ENCODE results near the gene KLF12. TPM values are rescaled to one million over a fixed set of nuclear protein-coding genes. Genes with fewer than 3 reads are reported as not detected.

The KLF12 gene
- total RNA-seq, 1 experiment from 2014 or later, result 8.5 TPM

DNA sequence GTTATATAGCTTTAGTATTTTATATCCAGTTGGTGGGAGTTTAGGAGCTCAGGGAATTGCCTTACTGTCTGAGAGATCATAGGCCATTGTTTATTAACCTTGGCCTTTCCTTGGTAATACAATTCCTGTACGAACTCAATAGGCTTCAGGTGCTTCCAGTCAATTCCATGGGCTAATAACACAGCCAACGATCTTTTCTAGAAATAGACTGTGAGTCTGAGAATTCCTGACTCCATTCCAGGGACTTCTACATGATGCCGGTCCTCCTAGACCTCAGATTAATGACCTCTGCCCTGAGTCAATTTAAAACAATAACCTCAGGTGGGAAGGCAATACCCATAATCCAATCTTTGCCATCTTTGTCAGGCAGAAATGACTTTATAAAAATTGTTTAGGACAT lies 39.6 kb upstream of the KLF12 start:
- no peaks in the 10 kb centered on the region for H3K27me3 Mint-ChIP-seq (ENCODE audit: low read depth)
- DNase-seq (ENCODE audit: low spot score) (no peak), ATAC-seq (no peak)
- H3K4me3 Mint-ChIP-seq, result no peak overlapping the region
- H3K9me3 Mint-ChIP-seq, result no peaks in the 10 kb centered on the region
- H3K4me1 Mint-ChIP-seq, result peaks cover 12% of the 10 kb centered on the region
- CTCF ChIA-PET, result no interaction called here
- TF ChIP-seq ELF4 (CRISPR knock-in tag; IDR thresholded peaks at IDR 0.05; ENCODE audit: low read depth) (no peak), FOXK1 (CRISPR knock-in tag; IDR thresholded peaks at IDR 0.05) (no peak), ZNF416 (CRISPR knock-in tag; IDR thresholded peaks at IDR 0.05) (no peak), ZNF138 (CRISPR knock-in tag; conservative IDR thresholded peaks at IDR 0.05) (no peak), NR1H2 (CRISPR knock-in tag; IDR thresholded peaks at IDR 0.05) (no peak), TP53 (CRISPR knock-in tag; IDR thresholded peaks at IDR 0.05) (no peak)
- TF ChIP-seq, protein P1, sequence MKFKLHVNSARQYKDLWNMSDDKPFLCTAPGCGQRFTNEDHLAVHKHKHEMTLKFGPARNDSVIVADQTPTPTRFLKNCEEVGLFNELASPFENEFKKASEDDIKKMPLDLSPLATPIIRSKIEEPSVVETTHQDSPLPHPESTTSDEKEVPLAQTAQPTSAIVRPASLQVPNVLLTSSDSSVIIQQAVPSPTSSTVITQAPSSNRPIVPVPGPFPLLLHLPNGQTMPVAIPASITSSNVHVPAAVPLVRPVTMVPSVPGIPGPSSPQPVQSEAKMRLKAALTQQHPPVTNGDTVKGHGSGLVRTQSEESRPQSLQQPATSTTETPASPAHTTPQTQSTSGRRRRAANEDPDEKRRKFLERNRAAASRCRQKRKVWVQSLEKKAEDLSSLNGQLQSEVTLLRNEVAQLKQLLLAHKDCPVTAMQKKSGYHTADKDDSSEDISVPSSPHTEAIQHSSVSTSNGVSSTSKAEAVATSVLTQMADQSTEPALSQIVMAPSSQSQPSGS (CRISPR knock-in tag; IDR thresholded peaks at IDR 0.05; ENCODE audit: borderline replicate concordance, low read depth), result no peak
- TF ChIP-seq, protein P2, sequence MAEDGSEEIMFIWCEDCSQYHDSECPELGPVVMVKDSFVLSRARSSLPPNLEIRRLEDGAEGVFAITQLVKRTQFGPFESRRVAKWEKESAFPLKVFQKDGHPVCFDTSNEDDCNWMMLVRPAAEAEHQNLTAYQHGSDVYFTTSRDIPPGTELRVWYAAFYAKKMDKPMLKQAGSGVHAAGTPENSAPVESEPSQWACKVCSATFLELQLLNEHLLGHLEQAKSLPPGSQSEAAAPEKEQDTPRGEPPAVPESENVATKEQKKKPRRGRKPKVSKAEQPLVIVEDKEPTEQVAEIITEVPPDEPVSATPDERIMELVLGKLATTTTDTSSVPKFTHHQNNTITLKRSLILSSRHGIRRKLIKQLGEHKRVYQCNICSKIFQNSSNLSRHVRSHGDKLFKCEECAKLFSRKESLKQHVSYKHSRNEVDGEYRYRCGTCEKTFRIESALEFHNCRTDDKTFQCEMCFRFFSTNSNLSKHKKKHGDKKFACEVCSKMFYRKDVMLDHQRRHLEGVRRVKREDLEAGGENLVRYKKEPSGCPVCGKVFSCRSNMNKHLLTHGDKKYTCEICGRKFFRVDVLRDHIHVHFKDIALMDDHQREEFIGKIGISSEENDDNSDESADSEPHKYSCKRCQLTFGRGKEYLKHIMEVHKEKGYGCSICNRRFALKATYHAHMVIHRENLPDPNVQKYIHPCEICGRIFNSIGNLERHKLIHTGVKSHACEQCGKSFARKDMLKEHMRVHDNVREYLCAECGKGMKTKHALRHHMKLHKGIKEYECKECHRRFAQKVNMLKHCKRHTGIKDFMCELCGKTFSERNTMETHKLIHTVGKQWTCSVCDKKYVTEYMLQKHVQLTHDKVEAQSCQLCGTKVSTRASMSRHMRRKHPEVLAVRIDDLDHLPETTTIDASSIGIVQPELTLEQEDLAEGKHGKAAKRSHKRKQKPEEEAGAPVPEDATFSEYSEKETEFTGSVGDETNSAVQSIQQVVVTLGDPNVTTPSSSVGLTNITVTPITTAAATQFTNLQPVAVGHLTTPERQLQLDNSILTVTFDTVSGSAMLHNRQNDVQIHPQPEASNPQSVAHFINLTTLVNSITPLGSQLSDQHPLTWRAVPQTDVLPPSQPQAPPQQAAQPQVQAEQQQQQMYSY (CRISPR knock-in tag; IDR thresholded peaks at IDR 0.05), result no peak
- H3K36me3 Mint-ChIP-seq, result no peaks in the 10 kb centered on the region
- POLR2A ChIA-PET, result no interaction called here
- no peak overlapping the region for H3K27ac Mint-ChIP-seq

DNA sequence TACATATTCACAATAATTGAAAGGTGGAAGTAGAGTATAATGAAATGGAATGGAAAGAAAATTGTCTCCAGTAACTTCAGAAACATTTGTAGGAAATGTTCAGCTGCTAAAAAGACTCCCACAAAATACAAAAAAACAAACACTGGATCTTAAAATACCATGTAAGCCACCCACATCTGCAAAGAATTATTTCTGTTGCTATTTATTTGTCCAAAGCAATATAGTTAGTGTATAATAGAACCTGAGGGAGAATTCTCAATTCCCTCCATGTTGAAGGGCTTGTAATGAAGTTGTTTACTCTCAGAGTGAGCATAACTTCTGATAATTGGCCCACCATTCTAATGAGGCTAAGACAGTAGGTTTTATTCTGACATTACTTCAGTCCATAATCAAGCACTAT lies 37.4 kb upstream of the KLF12 start:
- ATAC-seq (no peak), DNase-seq (ENCODE audit: low spot score) (no peak)
- Mint-ChIP-seq H3K27me3 (ENCODE audit: low read depth) (no peaks in the 10 kb centered on the region), H3K4me1 (peaks cover 12% of the 10 kb centered on the region), H3K27ac (no peak overlapping the region), H3K9me3 (no peaks in the 10 kb centered on the region), H3K4me3 (no peak overlapping the region), H3K36me3 (no peaks in the 10 kb centered on the region)
- TF ChIP-seq ZNF263 (CRISPR knock-in tag; IDR thresholded peaks at IDR 0.05; ENCODE audit: low read depth) (no peak), SOX15 (CRISPR knock-in tag; IDR thresholded peaks at IDR 0.05) (no peak)
- TF ChIP-seq, protein P3, sequence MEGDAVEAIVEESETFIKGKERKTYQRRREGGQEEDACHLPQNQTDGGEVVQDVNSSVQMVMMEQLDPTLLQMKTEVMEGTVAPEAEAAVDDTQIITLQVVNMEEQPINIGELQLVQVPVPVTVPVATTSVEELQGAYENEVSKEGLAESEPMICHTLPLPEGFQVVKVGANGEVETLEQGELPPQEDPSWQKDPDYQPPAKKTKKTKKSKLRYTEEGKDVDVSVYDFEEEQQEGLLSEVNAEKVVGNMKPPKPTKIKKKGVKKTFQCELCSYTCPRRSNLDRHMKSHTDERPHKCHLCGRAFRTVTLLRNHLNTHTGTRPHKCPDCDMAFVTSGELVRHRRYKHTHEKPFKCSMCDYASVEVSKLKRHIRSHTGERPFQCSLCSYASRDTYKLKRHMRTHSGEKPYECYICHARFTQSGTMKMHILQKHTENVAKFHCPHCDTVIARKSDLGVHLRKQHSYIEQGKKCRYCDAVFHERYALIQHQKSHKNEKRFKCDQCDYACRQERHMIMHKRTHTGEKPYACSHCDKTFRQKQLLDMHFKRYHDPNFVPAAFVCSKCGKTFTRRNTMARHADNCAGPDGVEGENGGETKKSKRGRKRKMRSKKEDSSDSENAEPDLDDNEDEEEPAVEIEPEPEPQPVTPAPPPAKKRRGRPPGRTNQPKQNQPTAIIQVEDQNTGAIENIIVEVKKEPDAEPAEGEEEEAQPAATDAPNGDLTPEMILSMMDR (IDR thresholded peaks at IDR 0.05), result no peak
- ChIA-PET CTCF (no interaction called here), POLR2A (interaction anchor here (1.2 kb wide), 1 partner anchor 13 kb away, joined by 3 read pairs; no protein-coding TSS in a partner anchor)

DNA sequence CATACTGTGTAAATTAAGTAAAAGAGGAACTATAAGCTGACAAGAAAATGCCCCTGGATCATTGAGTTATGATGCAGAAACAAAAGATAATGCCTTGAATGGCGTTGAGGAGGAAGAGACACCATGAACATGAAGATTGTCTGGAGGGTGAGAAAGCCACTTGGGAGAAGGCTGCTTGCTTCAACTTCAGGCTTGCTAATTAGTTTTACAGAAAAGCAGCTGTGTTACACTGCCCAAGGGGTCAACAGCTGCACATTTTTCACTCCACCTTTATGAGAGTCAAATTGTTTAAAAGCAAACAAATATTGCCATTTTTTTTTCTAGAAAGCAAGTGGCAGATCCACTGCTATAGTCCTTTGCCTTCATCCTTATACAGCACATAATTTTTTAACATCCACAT lies 35.5 kb upstream of the KLF12 start:
- DNase-seq (ENCODE audit: low spot score) (no peak), ATAC-seq (no peak)
- ChIA-PET POLR2A (no interaction called here), CTCF (no interaction called here)
- Mint-ChIP-seq H3K4me1 (no peaks in the 10 kb centered on the region), H3K9me3 (no peaks in the 10 kb centered on the region), H3K36me3 (no peaks in the 10 kb centered on the region), H3K4me3 (no peak overlapping the region), H3K27ac (no peak overlapping the region), H3K27me3 (ENCODE audit: low read depth) (no peaks in the 10 kb centered on the region)
- TF ChIP-seq, protein P4, sequence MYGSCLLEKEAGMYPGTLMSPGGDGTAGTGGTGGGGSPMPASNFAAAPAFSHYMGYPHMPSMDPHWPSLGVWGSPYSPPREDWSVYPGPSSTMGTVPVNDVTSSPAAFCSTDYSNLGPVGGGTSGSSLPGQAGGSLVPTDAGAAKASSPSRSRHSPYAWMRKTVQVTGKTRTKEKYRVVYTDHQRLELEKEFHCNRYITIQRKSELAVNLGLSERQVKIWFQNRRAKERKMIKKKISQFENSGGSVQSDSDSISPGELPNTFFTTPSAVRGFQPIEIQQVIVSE (CRISPR knock-in tag; IDR thresholded peaks at IDR 0.05; ENCODE audit: borderline replicate concordance), result no peak
- TF ChIP-seq, protein P5, sequence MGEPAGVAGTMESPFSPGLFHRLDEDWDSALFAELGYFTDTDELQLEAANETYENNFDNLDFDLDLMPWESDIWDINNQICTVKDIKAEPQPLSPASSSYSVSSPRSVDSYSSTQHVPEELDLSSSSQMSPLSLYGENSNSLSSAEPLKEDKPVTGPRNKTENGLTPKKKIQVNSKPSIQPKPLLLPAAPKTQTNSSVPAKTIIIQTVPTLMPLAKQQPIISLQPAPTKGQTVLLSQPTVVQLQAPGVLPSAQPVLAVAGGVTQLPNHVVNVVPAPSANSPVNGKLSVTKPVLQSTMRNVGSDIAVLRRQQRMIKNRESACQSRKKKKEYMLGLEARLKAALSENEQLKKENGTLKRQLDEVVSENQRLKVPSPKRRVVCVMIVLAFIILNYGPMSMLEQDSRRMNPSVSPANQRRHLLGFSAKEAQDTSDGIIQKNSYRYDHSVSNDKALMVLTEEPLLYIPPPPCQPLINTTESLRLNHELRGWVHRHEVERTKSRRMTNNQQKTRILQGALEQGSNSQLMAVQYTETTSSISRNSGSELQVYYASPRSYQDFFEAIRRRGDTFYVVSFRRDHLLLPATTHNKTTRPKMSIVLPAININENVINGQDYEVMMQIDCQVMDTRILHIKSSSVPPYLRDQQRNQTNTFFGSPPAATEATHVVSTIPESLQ (CRISPR knock-in tag; IDR thresholded peaks at IDR 0.05), result no peak
- TF ChIP-seq CREB1 (CRISPR knock-in tag; IDR thresholded peaks at IDR 0.05) (no peak), ETV6 (CRISPR knock-in tag; IDR thresholded peaks at IDR 0.05) (no peak), RORB (CRISPR knock-in tag; IDR thresholded peaks at IDR 0.05) (no peak), EMX1 (CRISPR knock-in tag; IDR thresholded peaks at IDR 0.05) (no peak), NR3C1 (CRISPR knock-in tag; conservative IDR thresholded peaks at IDR 0.05; ENCODE audit: low read depth) (no peak)
- TF ChIP-seq, protein P6, sequence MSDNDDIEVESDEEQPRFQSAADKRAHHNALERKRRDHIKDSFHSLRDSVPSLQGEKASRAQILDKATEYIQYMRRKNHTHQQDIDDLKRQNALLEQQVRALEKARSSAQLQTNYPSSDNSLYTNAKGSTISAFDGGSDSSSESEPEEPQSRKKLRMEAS (CRISPR knock-in tag; IDR thresholded peaks at IDR 0.05), result no peak
- TF ChIP-seq, protein P7, sequence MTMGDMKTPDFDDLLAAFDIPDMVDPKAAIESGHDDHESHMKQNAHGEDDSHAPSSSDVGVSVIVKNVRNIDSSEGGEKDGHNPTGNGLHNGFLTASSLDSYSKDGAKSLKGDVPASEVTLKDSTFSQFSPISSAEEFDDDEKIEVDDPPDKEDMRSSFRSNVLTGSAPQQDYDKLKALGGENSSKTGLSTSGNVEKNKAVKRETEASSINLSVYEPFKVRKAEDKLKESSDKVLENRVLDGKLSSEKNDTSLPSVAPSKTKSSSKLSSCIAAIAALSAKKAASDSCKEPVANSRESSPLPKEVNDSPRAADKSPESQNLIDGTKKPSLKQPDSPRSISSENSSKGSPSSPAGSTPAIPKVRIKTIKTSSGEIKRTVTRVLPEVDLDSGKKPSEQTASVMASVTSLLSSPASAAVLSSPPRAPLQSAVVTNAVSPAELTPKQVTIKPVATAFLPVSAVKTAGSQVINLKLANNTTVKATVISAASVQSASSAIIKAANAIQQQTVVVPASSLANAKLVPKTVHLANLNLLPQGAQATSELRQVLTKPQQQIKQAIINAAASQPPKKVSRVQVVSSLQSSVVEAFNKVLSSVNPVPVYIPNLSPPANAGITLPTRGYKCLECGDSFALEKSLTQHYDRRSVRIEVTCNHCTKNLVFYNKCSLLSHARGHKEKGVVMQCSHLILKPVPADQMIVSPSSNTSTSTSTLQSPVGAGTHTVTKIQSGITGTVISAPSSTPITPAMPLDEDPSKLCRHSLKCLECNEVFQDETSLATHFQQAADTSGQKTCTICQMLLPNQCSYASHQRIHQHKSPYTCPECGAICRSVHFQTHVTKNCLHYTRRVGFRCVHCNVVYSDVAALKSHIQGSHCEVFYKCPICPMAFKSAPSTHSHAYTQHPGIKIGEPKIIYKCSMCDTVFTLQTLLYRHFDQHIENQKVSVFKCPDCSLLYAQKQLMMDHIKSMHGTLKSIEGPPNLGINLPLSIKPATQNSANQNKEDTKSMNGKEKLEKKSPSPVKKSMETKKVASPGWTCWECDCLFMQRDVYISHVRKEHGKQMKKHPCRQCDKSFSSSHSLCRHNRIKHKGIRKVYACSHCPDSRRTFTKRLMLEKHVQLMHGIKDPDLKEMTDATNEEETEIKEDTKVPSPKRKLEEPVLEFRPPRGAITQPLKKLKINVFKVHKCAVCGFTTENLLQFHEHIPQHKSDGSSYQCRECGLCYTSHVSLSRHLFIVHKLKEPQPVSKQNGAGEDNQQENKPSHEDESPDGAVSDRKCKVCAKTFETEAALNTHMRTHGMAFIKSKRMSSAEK (CRISPR knock-in tag; IDR thresholded peaks at IDR 0.05; ENCODE audit: borderline replicate concordance), result no peak

All from WTC11 (cell line).